GM21367 (cell line): Measurements from ENCODE around the gene ALOXE3.

ENCODE experiments used
- ATAC-seq: cut with Tn5 transposase; IDR thresholded peaks from one replicate; pipeline ENCODE4 v1.9.1; 2021; ENCODE audit not compliant: unreplicated experiment

Gene ALOXE3

GRCh38 chr17:8142887-8143580 lies 24.7 kb upstream of the ALOXE3 start:
- ATAC-seq, result no peak

DNA sequence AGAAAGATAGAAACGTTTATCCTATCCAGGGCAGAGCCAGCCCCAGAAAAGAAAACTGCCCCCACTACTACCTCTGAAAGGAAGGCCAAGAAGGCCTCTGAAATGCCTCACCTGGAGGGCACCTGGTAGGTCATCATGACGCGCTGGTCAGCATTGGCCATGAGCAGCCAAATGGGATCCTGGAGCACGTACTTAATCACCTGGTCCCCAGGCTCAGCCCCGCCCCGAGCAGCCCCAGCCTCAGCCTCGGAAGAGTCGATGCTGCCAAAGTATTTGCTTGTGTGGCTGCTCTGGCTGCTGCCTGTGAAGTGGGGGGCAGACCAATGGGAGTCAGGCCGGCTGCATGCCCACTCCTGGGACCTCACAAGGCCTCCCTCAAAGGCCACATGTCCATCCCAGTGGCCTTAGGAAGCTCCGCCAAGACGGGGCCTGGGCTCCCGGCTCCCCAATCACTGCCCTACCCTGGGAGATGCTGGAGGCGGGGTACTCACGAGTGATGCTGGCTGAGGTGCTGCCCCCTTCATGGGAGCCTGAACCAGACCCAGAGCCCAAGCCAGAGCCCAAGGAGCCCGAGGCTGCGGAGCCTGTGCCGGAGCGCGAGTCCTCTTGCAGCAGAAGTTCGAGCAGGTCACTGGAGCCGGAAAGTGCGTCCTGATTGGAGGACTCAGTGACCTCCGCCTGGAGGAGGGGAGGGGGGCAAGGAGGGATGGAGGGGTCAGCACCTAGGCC lies 24.0 kb upstream of the ALOXE3 start:
- ATAC-seq, result no peak

DNA sequence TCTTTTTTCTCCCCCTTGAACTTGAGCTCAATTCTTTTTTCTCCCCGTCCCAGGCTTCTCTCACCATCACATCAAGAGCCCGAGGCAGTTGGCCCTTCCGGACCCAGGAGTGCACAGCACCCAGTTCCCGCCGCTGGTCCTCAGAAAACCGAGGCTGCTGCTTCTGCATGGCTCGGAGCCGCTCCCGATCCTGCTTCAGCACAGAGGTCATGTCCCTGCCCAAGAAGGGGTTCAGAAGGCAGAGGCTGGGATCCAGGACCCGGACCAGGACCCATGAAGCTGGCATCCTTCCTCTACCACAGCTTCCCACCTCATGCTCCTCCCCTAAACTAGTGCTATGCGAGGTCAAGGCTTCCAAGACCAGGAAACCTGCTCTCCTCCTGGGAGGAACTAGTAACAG lies 23.4 kb upstream of the ALOXE3 start:
- ATAC-seq, result no peak

DNA sequence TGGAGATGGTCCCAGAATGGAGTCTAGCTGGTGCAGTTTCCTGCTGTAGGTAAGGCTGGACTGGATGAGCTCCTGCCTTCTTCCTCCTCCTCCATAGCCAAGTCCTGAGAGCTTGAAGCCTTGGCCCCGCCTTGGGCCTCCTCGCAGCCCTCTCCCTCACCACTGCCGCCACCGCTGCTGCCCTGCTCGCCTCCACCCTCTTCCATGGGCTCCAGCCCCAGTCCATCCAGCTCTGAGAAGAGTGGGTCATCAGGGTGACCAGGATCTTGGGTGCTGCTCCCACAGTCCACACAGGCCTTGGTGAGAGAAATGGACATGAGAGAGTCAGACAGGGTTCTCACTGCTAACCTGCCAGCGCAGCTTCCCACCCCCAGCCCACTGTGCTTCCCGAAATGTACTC lies 22.7 kb upstream of the ALOXE3 start:
- ATAC-seq, result no peak

GRCh38 chr17:8140065-8141029 lies 22.0 kb upstream of the ALOXE3 start:
- ATAC-seq, result no peak

- peak; percentile 49 for ATAC-seq
These were observed 20.5 kb upstream of the ALOXE3 start for GRCh38 chr17:8138672-8139371.

DNA sequence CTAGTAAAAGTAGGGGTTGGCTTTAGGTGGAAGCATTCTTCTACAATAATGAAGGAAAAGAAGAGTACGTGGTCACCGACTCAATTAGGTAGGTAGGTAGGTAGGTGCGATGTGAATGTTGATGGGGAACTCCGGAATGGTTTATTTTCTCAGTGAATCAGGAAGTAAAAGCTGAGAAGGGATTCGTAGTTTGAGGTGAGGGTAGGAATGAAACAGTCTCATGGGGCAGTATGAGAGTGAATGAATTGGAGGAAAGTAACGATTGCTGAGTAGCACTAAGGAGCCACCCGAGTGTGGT lies 20.0 kb upstream of the ALOXE3 start:
- ATAC-seq, result no peak

DNA sequence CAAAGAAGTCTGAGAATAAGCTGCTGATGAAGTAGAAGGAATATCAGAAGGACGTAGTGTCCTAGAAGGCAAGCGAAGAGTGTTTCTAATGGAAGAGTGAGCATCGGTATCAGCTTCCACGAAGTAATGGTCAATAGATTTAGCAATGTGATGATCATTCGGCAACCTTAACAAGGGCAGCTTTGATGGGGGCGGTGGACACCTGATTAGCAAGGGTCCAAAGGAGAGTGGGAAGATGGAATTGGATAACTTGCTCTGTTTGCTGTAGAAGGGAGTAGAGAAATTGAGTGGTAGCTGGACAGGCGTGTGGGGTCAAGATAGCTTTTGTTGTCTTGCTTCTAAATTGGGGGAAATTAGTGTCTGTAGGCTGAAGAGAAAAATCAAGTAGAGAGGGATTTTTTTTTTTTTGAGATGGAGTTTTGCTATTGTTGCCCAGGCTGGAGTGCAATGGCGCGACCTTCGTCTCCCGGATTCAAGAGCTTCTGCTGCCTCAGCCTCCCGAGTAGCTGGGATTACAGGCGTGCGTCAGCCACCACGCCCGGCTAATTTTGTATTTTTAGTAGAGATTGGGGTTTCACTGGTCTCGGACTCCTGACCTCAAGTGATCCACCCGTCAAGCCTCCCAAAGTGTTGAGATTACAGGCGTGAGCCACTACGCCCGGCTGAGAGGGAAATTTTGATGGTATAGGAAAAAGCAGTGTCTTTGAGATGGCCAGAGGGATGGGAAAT lies 19.5 kb upstream of the ALOXE3 start:
- ATAC-seq, result no peak

GRCh38 chr17:8133941-8134340 lies 15.6 kb upstream of the ALOXE3 start:
- ATAC-seq, result no peak

- ATAC-seq, result no peak
These were observed 15.1 kb upstream of the ALOXE3 start for GRCh38 chr17:8133399-8133798.

- ATAC-seq, result no peak
These were observed 13.6 kb upstream of the ALOXE3 start for GRCh38 chr17:8131844-8132441.

GRCh38 chr17:8128125-8128784 lies 9.9 kb upstream of the ALOXE3 start:
- no peak for ATAC-seq

GRCh38 chr17:8126491-8127066 lies 8.3 kb upstream of the ALOXE3 start:
- no peak for ATAC-seq

DNA sequence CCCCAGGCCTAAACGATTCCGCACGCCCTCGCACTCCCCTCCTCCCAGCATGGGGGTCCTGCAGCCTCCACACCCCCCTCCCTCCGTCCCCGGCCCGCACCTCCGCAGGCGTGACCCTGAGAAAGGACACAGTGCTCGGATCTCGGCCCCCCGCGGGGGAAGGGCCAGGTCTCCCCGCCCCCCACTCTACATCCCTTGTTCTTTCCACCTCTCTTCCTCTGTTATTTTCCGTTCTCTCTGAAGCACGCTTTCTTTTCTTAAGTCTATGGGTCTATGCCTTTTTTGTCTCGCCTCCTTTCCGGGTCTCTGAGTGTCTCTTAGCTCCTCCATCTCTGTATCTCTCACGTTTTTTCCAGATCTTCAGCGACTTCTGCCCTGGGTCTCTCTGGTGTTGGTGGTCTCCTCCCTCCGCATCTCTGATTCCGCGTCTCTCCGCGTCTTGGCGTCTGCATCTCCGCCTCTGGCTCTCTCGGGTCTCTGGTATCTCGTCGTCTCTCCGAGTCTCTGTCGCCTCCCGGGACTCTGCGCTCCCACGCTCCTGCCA lies 7.7 kb upstream of the ALOXE3 start:
- ATAC-seq, result no peak

- no peak for ATAC-seq
These were observed 7.0 kb upstream of the ALOXE3 start for GRCh38 chr17:8125154-8125946.

GRCh38 chr17:8124350-8125153 lies 6.2 kb upstream of the ALOXE3 start:
- ATAC-seq, result no peak

DNA sequence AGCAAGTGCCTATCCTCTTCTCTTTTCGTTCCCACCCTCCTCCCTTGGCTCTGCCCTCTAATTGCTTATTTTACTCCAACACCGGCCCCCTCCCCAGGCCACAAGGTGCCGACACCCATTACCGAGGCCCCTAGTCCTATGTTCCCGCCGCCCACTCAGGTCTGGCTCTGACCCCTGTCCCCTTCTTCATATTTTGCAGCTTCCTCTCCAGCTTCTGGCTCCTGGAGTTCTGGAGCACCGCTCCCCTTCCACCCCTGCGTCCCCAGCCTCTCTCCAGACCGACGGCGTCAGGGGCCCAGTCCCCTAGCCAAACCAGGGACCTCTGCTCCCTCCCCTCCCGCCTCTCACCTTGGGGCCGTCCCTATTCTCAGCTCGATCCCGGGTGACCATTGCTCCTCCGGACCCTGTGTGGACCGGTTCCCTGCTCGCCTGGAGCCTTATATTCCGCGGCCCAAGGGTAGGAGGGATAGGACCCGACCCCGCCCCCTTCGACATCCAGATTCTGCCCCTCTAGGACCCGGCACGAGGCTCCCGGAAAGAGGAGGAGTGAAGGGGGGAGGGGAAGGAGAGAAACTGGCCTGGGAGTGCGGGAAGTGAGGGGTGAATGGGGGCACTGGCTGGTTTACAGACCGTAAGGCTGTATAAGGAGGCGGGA lies 5.5 kb upstream of the ALOXE3 start, which contains the start of gene HES7:
TSS of gene HES7 (minus strand) at position 412 of the 655 bp plus-strand sequence. CDS start at position 390, 22 bp downstream.
- ATAC-seq, result no peak
